ENCODE results near the gene KRTAP9-6.

DNA sequence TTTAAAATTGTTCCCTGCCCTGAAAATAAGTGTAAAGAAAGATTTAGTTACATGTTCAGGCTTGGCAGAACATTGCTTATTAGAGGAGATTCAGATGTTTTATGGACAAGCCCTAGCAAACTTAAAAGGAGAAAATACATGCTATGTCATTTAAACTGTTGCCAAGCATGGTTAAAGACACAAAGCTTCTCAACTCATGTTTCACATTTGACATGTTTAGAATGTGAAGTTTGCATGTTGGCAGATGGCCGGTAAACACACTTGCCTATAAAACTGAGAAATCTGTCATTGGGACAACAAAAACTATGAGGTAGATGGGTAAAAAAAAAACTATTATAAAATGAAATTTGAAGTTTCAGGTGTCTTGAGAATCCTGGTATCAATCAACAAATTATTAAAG, 31.7 kb downstream of the KRTAP9-6 start:
- TF ChIP-seq, protein P1, sequence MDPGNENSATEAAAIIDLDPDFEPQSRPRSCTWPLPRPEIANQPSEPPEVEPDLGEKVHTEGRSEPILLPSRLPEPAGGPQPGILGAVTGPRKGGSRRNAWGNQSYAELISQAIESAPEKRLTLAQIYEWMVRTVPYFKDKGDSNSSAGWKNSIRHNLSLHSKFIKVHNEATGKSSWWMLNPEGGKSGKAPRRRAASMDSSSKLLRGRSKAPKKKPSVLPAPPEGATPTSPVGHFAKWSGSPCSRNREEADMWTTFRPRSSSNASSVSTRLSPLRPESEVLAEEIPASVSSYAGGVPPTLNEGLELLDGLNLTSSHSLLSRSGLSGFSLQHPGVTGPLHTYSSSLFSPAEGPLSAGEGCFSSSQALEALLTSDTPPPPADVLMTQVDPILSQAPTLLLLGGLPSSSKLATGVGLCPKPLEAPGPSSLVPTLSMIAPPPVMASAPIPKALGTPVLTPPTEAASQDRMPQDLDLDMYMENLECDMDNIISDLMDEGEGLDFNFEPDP (CRISPR knock-in tag; conservative IDR thresholded peaks at IDR 0.05): no peak
- TF ChIP-seq CBX5 (CRISPR knock-in tag; IDR thresholded peaks at IDR 0.05; ENCODE audit: borderline replicate concordance) (no peak), JUND (CRISPR knock-in tag; IDR thresholded peaks at IDR 0.05) (no peak), NFATC3 (CRISPR knock-in tag; IDR thresholded peaks at IDR 0.05) (no peak), ELF1 (CRISPR knock-in tag; IDR thresholded peaks at IDR 0.05) (no peak), ZNF766 (CRISPR knock-in tag; IDR thresholded peaks at IDR 0.05; ENCODE audit: borderline replicate concordance) (no peak)
- TF ChIP-seq, protein P2, sequence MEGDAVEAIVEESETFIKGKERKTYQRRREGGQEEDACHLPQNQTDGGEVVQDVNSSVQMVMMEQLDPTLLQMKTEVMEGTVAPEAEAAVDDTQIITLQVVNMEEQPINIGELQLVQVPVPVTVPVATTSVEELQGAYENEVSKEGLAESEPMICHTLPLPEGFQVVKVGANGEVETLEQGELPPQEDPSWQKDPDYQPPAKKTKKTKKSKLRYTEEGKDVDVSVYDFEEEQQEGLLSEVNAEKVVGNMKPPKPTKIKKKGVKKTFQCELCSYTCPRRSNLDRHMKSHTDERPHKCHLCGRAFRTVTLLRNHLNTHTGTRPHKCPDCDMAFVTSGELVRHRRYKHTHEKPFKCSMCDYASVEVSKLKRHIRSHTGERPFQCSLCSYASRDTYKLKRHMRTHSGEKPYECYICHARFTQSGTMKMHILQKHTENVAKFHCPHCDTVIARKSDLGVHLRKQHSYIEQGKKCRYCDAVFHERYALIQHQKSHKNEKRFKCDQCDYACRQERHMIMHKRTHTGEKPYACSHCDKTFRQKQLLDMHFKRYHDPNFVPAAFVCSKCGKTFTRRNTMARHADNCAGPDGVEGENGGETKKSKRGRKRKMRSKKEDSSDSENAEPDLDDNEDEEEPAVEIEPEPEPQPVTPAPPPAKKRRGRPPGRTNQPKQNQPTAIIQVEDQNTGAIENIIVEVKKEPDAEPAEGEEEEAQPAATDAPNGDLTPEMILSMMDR (CRISPR knock-in tag; IDR thresholded peaks at IDR 0.05): no peak
- TF ChIP-seq, protein P3, sequence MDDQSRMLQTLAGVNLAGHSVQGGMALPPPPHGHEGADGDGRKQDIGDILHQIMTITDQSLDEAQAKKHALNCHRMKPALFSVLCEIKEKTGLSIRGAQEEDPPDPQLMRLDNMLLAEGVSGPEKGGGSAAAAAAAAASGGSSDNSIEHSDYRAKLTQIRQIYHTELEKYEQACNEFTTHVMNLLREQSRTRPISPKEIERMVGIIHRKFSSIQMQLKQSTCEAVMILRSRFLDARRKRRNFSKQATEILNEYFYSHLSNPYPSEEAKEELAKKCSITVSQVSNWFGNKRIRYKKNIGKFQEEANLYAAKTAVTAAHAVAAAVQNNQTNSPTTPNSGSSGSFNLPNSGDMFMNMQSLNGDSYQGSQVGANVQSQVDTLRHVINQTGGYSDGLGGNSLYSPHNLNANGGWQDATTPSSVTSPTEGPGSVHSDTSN (CRISPR knock-in tag; IDR thresholded peaks at IDR 0.05; ENCODE audit: borderline replicate concordance): no peak
- TF ChIP-seq, protein P4, sequence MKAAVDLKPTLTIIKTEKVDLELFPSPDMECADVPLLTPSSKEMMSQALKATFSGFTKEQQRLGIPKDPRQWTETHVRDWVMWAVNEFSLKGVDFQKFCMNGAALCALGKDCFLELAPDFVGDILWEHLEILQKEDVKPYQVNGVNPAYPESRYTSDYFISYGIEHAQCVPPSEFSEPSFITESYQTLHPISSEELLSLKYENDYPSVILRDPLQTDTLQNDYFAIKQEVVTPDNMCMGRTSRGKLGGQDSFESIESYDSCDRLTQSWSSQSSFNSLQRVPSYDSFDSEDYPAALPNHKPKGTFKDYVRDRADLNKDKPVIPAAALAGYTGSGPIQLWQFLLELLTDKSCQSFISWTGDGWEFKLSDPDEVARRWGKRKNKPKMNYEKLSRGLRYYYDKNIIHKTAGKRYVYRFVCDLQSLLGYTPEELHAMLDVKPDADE (CRISPR knock-in tag; IDR thresholded peaks at IDR 0.05): no peak
